ENCODE results near the gene OSBP2.
"Not testable (repeated sequence)": the region's sequence is repeated elsewhere in the genome, so short reads cannot be mapped to it uniquely, and the experiment has no call there.

The OSBP2 gene

DNA sequence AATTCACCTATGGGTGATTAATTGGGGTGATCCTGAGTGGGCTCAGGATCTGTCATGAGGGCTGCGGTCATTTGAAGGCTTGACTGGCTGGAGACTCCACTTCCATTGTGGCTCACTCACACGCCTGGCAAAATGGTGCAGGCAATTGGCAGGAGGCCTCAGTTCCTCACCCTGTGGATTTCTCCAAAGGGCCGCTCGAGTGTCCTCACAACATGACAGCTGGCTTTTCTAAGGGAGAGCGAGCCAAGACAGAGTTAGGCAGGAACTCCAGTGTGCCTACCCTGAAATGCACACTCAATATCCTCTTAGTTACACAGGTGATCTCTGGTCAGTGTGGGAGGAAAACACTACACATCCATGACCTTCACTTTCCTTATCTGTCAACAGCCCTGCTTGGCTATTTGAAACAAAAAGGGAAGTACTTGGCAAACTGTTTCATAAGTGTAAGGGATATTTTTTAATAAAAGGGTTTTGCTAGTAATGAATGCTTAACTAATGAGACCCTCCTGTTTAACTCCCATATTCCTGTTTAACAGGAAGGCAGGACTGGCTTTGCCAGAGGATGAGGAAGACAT, 25.7 kb downstream of the OSBP2 start:
- no peak for DNase-seq

DNA sequence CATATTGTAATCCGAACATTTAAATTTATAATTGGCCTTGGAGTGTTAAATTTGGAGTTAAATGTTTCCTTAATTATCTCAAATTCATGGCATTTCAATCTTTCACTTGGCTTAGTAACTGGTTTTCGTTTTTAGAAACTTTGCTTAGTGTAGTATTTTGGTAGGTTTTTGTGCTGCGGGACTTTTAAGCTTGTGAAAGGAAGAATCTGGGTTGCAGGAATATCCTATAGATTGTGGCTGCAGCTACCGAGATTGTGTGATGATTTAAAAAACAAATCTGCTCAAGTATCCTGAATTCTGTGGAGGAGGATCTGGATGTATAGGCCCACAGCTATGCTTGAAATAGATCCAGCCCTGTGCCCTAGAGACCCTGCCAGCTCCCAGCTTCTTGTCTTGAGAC, 27.1 kb downstream of the OSBP2 start:
- no peak for DNase-seq

DNA sequence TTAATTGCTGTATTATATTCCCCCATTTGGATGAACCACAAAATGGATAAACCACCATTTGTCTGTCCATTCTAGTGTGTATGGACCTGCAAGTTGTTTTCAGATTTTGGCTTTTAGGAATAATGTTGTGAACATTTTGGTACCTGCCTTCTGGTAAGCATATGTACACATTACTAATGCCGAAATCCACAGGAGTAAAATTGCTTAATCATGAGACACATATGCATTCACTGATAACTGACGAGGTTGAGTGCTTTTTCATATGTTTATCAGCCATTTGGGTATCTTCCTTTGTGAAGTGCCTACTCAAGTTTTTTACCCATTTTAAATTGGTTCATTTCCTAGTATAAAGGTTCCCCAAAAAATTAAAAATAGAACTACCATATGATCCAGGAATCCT, 34.2 kb downstream of the OSBP2 start:
- DNase-seq = no peak

DNA sequence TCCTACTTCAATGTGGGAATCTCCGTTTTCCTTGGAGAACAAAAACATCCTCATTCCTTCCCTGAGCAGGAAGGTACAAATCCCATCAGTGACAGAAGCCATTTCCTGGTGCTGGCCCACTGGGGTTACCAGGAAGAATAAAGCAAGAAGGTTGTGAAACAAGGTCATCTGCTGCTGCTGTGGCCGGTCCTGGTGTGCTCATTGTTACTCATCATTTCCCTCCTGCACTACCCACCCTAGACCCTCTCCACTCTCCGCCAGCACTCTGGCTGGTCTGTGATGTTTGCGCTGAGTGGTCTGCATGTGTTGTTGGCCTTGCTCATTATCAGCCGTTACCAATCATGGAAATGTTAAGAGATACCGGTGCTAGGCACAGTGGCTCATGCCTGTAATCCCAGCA, 37.0 kb downstream of the OSBP2 start:
- DNase-seq = no peak

DNA sequence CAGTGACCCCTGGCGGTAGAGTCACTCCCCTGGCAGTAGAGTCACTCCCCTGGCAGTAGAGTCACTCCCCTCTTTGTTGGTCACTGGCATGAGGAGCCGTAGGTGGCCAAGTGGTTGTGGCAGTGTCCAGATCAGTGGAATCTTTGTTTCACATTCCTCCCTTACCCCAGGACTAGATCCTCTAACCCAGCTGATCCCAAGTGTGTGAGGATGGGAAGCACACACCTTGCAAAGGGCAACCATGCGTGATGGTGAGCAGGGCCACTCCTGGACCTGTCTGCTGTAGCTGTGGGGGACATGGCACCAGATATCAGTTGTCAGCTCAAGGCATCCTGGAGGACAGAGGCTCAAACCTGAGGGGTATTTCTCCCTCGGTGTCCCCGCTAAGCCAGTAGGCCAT, 37.8 kb downstream of the OSBP2 start:
- DNase-seq = no peak

DNA sequence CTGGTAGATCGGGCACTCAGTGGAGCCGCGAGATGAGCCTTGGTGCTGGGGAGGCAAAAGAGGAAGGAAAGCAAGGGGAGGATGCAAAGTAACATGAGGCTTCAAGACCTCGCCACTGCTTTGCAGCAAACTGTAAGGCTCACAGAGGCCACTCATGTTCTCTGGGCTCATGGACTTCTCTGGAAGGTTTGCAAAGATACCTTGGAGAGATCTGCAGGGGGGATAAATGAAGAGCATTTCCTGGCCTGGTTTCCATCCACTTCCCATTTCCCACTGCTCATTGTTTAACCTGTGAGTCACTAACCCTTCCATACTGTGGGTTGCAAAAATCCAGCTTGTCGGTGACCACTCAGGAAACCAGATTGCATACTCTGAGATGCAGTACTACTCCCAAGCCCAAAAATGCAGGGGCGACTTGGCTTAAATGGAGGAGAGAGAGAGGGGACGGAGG, 38.5 kb downstream of the OSBP2 start:
- no peak for DNase-seq

DNA sequence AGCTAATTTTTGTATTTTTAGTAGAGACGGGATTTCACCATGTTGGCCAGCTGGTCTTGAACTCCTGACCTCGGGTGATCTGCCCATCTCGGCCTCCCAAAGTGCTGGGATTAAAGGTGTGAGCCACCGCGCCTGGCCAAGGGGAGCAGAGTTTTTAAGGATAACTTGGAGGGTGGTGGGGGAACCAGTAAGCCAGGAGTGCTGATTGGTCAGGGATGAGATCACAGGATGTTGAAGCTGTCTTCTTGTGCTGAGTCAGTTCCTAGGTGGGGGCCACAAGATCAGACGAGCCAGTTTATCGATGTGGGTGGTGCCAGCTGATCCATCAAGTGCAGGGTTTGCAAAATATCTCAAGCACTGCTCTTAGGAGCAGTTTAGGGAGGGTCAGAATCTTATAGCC, 45.3 kb downstream of the OSBP2 start:
- not testable (repeated sequence) for DNase-seq

DNA sequence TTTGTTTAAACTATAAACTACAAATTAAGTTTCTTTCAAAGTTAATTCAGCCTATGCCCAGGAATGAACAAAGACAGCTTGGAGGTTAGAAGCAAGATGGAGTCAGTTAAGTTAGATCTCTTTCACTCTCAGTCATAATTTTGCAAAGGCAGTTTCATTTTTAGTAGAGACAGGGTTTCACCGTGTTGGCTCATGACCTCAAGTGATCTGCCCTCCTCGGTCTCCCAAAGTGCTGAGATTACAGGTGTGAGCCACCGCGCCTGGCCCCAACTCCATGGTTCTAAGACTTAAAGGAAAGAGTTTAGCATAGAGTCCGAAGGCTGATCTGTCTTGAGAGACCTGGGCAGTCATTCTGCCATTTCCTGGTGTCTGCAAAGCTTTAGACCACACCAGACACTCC, 45.8 kb downstream of the OSBP2 start:
- not testable (repeated sequence) for DNase-seq

DNA sequence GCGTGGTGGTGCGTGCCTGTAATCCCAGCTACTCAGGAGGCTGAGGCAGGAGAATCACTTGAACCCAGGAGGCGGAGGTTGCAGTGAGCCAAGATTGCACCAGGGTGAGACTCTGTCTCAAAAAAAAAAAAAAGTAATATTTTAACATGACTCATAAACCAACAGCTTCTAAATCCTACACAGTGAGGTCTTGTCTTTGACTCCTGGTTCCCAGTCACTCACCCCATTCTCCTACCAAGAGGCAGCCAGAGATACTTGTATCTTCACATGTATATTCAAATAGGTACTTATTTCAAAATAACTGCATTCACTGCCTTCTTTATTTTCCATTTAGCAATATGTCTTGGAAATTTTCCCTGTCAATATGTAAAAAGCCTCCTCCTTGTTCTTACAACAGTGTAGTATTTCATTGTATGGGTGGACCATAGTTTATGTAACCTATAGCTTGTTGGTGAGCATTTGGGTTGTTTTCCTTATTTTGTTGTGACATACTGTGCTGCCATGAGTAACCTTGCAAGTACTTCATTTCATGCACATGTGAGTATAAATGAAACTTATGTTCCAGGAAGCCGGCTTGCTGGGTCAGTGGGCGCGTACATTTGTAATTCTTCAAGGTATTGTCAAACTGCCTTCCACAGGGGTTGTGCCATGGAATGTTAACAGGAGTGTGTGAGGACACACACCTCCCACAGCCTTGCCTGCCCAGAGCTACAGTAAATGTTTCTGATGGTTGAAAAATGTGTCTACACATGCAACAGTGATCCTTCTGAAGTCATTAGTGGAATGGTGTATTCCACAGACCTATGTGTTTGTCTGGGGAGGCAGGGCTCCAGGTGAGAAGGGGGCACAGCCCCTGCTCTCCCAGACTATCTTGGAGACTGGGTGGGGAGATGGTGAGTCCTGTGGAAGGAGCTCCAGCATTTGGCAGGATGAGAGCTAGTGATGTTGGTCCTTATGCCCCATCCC, 47.9 kb downstream of the OSBP2 start:
- DNase-seq = no peak

DNA sequence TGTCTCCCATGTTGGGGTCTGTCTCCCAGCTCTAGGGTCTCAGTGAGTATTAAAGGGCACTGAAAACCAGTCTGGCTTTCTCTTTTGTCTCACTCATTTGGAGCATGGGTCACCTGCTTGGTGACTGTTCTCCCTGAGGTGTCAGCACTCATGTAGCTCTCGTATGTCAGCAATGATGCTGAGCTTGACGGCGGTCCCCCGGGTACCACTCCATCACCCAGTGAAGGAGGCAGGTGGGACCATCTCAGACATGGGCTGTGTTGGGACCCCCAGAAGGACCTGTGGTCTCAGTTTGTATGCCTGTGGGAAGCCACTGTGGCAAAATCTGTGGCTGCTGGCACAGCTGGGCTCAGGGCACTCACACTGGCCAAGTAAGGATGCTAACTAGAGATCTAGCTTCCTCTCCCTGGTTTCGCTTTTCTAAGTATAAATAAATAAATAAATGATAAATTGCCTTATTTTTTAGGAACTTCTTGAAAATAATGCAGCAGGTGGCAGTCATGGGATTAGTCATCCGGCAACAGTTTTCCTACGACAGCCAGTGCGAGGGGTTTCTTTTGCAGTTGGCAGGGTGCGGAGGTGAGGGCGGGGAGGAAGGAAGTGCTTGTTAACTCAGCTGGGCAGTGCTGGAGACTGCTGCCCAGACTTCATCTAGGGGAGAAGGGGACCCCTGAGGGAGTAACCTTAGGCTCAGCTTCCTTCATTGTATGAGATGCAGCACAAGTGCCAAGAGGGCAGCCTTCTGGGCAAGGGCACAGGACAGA, 48.8 kb downstream of the OSBP2 start:
- no peak for DNase-seq

DNA sequence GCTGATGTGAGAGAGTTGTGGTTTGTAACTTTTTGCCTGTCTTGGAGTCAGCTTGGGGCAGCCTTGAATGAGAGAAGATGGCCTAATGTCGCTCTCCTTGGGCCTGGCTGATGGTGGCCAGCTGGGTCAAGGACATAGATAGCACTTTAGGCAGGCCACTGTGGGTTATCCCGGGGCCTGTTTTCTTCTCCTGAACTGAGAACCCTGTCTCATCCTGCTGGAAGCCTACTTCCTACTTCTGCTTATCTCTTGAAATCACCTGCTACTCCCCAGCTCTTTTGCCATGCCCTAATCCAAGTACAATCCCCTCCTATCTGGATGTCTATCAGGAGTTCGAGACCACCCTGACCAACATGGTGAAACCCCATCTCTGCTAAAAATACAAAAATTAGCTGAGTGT, 49.5 kb downstream of the OSBP2 start:
- DNase-seq = no peak

DNA sequence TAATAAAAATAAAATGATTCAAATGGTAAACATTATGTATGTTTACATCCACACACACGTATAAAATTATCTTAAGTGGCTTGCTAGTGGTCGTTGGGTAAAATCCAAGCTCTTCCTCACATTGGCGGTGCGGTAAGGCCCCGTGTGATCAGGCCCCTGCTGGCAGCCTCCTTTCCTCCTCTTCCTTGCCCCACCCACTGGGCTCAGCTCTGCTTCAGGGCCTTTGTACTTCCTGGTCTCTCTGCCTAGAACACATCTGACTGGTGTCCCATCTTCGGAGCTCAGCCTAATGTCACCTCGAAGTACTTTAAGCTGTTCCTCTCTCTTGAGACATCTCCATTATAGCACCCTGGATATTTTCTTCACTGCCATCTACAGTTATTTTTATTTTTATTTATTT, 52.8 kb downstream of the OSBP2 start:
- DNase-seq = no peak

DNA sequence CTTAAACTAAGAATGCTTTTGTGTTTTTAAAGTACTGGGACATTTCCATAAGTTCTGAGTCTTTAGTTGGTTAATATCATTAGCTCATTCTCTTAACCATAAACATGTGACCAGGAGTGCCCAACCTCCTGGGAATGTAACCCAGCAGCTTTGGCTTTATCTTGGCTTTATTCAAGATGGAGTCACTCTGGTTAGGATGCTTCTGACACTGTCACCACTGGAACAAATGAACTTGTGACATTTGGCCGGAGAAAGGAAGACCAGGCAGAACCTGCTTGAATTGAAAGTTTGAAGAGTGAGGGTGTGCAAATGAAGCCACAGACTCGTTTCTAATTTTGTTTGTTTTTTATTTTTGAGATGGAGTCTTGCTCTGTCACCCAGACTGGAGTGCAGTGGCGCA, 54.6 kb downstream of the OSBP2 start:
- DNase-seq = no peak

DNA sequence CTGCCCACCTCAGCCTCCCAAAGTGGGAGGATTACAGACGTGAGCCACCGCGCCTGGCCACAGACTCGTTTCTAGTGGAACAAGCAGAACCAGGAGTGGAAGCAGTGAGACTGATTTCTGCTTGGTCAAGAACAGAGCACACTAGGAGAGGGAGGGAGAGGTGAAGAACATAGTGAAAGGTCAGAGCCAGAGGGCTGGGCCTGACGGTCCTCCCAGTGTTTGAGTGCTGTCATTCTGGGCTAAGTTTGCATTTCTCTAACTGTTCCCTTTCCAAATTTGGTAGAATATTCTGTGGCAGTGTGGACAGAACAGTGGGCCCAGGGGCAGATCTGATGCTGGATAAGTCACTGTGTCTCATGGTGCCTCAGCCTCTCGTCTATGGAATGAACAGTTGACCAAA, 55.2 kb downstream of the OSBP2 start:
- no peak for DNase-seq

DNA sequence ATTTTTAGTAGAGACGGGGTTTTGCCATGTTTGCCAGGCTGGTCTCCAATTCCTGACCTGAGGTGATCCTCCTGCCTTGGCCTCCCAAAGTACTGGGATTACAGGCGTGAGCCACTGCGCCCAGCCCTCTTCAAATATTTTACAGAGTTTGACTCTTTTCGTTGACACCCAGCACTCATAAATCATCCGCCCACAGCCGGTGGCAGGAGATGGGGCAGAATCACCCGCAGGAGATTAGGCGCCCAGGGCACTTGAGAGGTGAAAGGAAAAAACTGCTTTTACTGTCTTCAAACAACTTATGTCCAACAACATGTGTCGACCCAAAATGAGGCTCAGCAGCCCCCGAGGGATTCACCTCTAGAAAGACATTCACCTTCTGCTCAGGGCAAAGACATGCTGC, 56.9 kb downstream of the OSBP2 start:
- no peak for DNase-seq

DNA sequence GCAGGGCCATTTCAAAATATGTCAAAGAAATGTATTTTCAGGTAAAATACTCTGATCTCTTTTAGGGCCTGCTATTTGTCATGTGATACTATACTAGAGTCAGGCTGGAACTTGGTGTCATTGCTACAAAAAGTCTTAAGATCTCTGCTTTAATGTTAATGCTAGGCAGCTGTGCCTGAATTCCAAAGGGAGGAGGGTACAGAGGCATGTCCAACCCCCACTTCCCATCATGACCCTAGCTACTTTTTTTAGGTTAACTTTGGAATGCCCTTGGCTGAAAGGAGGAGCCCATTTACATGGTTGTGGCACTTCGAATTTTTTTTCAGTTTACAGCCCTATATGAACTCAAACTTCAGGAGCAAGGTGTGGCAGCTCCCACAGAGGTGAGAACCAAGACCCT, 58.1 kb downstream of the OSBP2 start:
- no peak for DNase-seq

DNA sequence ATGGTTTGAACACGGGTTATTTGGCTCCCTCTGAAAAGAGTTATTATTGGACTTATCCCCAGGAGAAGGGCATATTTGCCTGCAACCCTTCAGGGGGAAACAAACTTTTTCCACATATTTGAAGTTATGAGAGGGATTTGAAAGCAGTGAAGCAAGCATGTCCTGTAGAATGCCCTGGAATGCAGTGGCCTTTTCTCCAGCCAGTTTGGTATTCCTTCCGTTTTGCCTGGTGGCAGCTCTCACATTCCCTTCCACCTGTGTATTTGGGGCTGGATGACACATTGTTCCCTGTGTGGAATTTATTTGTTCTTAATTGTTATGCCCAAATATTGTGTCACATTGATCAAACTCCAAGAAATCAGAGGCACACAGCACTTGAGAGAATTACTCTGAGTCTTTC, 59.0 kb downstream of the OSBP2 start:
- DNase-seq = no peak

DNA sequence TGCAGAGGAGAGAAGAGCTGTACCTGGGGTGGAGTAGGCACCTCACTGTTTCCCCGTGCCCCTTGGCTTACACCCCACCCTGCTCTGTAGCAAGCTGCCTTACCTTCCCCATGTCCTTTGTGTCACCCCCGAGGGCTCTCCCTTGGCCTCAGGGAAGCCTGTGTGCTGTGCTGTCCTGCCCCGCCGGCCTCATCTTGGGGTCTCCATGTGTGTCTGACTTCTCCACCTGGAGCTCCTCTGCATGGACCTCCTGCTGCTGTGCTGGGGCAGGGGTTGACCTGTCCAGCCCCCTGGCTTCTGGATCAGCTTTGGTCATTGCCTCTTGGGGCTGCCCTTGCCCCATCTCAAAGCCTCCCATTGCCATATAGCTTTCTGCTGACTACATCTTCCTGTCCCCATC, 59.8 kb downstream of the OSBP2 start:
- DNase-seq = no peak

DNA sequence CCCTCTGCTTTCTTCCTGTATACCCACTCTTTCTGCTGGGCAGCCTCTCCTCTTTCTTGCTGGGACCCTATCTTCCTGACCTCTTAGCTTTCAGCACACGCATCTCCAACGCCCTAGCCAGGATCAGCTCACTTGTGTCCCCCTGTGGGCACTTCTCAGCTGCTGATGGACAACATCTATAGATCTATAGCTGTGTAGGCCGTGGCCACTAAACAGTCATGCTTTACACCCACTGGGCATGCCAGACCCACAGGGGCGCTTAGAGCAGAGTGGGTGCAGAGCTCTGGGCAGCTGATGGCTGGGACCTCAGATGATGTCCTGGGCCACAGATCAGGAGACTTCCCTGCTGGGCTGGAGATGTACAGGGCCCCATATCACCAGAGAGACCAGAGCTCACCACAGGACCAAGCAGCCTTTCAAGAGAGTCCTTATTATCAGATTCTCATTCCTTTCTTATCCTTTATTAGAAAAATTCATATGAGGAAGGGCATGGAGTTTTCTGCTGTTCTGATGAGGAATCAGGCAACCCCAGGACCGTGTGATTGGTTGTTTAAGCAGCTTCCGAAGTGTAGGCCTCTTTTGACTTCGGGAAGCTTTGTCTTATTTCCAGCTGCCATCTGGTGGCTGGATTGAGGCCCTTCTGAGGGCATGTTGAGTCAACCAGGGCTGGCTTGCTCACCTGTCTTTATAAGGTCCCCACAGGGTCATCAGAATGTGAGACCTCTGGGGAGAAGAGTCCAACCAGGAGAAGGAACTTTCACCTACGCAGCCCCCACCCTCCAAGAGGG, 60.5 kb downstream of the OSBP2 start:
- peak; percentile 24 for DNase-seq

DNA sequence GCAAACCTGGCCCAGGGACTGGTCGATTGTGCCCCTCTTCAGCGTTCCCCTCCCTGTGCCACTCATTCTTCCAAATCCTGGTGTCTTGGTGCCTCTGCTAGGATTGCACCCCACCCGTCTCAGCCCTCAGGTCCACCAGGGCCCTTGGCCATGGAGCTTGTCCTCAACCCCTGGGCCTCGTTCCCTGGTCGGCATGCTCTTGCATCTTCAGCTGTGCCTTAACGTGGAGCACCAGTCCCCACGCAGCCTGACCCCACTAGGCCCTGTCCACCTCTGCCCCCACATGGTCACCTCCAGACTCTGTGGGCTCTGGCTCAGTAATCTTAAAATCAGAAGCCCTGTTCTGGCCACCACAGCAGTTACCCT, 61.1 kb downstream of the OSBP2 start:
- DNase-seq = no peak

DNA sequence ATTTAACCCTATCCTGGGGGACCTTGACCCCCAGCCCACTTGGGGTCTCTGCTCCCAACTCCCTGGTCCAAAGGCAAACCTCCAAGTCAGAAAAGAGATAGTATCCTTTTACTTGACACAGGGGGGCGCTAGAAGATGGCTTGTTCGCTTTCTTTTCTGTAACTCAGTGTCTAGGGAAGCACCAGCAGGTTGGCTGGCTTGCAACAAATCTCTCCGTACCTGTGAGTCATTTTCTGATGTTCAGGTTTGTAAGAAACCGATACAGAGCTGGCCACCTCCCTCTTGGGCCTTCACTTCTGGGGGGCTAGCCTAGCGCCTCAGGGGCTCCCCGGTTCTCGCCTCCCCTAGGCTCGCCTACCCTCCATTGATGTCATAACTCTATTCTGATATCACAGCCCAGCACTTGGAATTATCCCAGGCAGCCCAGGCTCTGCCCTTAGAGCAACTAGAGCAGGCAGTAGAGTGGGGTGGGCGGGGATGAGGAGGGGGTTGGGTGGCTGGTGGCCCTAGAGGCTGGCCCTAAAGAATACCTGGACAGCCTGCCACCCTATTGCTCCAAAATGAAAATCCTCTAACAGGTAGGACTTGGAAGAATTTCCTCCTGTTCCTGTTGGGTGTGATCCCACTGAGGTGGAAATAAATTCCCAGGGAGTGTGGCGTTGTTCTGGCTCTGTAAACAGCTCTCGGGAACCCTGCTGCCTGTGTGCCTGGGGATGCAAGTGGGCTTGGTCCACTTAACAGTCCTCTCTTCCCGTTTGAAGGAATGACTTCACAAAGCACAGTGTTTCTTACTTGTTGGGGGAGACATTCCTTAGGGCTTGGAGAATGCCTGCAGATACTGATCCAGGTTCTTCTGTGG, 69.4 kb downstream of the OSBP2 start:
- peak; percentile 37 for DNase-seq

DNA sequence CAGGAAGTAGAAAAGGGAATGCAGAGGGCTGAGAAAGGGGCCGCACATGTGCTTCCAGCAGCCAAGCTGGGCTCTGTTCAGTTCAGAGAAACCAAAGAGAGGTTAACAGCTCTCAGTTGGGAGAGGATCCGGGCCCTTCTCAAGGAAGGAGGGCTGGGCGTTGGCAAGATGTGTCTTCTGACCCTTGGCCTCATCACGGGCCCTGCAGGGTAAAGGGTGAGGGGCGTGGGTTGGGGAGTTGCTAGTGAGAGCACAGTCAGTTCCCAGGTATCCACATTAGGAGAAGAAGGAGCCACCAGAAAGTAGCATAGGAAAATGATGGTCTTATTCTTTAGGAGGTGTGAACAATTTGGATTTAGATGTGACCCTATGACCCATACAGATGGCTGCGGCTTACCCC, 73.0 kb downstream of the OSBP2 start:
- DNase-seq = no peak

Measured in activated gamma-delta T cell treated with Interleukin-2 at 50 U/mL for 16 hours (primary cell).